Measurements from ENCODE around the gene FAM83D. TPM values are rescaled to one million over a fixed set of nuclear protein-coding genes. Genes with fewer than 3 reads are reported as not detected.

Gene FAM83D
- polyA plus RNA-seq, 4 donors: 12.9 to 15.0 (median 13.9) TPM

DNA sequence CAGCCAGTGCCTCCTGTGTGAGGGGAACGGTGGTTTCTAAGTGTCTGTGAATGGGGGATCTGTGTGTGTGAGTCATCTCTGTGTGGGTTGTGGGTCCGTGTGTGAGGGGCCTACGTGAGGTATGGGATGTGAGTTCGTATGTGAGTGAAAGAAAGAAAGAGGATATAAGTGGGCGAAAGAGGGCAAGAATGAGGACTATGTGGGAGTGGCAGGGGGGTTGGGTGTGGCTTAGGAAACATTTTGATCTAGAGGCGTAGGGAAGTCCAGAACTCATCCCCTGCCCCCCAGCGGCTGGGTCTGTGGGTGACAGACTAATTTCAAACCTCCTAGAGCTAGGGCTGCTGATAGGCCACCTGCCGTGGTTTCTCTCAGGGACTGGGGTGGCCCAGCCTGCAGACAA is 71.4 kb downstream of the FAM83D start:
- no peak for DNase-seq (ENCODE audit: low read depth in 4 of 4, low spot score in 2 of 4)

DNA sequence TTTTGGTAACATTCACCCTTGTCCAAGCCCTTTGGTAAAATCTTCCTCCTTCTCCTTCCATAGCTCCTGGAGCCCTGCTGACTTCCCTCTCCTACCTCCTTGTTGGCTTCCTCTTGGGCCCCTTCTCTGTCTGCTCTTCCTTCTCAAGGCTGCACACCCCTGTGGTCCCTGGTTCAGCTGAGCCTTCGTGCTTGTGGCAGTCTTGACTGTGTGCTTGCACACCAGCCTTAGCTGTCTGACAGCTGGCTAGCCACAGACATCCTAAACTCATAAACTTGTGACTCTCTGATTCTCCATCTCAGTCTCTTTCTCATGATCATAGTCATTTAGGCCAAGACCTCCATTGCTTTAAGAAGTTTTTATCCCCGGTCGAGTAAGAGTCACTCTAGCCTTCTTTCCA is 73.0 kb downstream of the FAM83D start:
- DNase-seq (ENCODE audit: low read depth in 4 of 4, low spot score in 2 of 4): no peak

DNA sequence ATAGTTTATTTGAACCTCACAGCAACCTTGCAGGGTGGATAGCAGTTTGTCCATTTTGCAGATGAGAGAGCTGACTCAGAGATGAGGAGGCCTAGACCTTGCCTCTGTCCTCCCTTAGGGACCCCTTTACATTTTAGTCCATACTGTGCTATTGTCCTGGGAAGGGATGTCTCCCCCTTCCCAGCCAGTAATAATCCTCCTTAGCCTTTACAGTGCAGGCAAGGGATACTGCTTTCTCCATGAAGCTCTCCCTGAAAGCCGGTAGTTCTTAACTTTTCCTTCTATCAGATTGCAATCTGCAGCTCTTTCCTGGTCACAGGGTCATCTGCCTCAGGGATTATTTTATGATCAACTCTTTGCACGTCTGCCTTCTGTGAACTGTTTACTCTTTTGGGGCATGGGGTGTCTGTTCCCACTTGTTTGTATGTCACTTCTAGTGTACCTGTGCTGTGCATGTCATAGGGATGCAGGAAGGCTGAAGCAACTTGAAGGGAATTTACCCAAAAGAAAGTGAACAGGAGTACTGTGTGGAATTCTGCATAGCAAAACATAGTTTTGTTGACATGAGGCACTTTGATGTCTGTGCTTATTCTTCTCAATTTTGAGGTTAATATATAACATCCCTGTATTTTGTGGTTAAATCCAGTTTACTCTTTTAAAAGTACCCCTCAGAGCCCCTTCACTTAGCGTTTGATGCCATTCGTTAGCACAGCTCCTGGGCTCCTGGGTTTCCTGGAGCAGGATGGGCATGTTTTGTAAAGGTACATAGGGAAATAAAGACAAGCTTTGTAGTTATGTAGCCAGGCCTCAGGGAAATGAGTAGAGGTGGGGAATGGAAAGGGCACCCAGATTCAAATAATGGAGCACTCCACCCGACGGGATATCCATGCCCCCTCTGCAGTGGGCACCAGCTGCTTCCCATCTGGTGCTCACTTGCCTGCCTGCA is 74.0 kb downstream of the FAM83D start:
- DNase-seq (ENCODE audit: low read depth in 4 of 4, low spot score in 2 of 4): no peak

Other genes with a start within 250 kb of the FAM83D start
- 1 to 10 TPM in 3 of 4 donors, under 1 TPM in 1; 0.89 to 2.4 (median 2.0) TPM for gene SLC32A1, start 201.9 kb upstream of the FAM83D start, polyA plus RNA-seq (ENCODE audit: insufficient read length in 4 of 4)
- 10 to 100 TPM in 2 of 4 donors, 1 to 10 TPM in 2; 9.2 to 10.9 (median 9.8) TPM for gene ACTR5, start 178.0 kb upstream of the FAM83D start, polyA plus RNA-seq (ENCODE audit: insufficient read length in 4 of 4)
- gene PPP1R16B, start 120.7 kb upstream of the FAM83D start, polyA plus RNA-seq (ENCODE audit: insufficient read length in 4 of 4): 1 to 10 TPM; 6.5 to 8.6 (median 7.4) TPM
- 10 to 100 TPM; 15.3 to 18.8 (median 17.3) TPM for gene DHX35, start 35.9 kb downstream of the FAM83D start, polyA plus RNA-seq (ENCODE audit: insufficient read length in 4 of 4)